ENCODE measurements around the gene TAS2R60.
"Not testable (repeated sequence)": the region's sequence is repeated elsewhere in the genome, so short reads cannot be mapped to it uniquely, and the experiment has no call there.

Gene TAS2R60

DNA sequence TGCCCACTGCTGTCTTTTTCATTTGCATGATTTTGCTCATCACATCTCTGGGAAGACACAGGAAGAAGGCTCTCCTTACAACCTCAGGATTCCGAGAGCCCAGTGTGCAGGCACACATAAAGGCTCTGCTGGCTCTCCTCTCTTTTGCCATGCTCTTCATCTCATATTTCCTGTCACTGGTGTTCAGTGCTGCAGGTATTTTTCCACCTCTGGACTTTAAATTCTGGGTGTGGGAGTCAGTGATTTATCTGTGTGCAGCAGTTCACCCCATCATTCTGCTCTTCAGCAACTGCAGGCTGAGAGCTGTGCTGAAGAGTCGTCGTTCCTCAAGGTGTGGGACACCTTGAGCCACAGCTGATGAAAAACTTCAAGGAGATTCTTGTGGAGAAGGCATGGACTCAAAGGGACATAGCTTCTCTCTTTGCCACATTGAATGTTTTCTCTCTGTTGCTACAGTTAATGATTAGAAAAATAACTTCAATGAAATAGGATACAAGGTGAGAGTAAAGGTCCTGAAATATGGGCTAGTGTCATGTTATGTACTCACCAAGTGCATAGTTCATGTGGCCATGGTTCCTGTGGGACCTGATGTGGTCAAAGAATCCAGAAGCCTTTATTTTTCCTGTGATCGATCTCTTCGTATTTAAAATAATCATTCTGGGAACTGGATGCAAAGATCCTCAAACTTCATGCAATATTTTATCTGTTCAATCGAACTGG is 970 bp downstream of the TAS2R60 start:
- DNase-seq (ENCODE audit: low read depth): no peak

GRCh38 chr7:143444785-143445184 is 1.5 kb downstream of the TAS2R60 start:
- no peak for DNase-seq (ENCODE audit: low read depth)

DNA sequence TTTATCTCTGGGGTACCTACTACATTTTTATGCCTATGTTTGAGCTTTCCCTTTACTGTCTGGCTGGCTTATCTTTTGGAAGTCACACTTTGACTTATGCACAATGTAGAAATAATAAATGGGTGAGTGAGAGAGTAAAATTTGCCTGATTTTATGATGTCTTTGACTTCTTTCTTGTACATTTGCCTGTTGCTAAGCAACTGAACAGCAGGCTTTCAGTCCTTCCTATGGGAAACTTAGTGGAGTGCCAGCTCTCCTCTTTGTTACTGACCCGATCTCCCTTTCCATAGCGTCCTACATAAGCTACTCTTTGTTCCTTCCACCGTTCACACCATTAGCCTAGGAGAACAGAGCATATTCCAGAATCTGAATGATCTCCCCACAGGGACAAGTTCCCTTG is 4.2 kb downstream of the TAS2R60 start:
- DNase-seq (ENCODE audit: low read depth): no peak

DNA sequence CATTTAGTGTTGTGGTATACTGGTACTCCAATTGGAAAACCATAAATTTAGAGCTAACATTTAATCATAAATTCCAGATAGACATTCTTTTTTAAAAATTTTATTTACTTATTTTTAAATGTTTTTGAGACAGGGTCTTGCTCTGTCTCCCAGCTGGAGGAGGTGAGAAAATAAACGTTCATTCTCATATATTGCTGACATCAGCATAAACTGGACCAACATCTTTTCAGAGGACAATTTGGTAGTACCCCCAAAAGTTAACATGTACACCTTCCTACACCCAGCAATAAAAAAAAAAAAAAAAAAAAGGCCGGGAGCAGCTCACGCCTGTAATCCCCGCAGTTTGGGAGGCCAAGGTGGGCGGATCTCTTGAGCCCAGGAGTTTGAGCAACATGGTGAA is 5.2 kb downstream of the TAS2R60 start:
- no peak for DNase-seq (ENCODE audit: low read depth)

DNA sequence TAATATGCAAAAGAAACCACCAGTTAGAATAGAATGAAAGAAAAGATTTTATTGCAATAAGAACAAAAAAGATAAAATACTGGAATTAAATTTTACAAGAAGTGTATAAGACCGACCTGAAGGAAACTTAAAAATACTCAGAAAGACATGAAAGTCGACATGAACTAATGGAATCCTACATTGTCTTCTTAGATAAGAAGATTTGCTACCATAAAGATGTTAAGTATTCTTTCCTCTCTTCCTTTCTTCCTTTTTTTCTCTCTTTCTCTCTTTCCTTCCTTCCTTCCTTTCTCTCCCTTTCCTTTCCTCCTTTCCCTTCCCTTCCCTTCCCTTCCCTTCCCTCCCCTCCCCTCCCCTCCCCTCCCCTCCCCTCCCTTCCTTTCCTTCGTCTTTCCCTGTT is 6.5 kb downstream of the TAS2R60 start:
- no peak for DNase-seq (ENCODE audit: low read depth)

GRCh38 chr7:143451122-143451521 is 7.9 kb downstream of the TAS2R60 start:
- DNase-seq (ENCODE audit: low read depth): no peak

DNA sequence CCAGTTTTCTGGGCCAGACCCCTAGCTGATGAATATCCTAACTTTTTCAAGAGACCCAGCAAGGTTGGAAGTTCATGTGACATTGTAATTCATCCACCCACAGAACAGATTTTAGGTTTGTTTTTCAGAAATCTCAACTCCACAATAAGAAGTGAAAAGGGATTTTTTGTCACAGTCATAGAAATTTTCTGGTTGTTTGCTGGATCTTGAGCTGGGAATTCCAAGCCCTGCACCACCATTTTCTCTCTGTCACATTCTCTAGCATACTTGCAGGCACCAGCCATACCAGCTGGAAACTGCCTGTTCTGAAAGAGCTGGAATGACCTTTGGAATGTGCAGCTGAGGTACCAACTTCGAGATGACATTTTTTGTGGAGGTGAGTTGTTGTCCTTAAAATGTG is 8.5 kb downstream of the TAS2R60 start:
- no peak for DNase-seq (ENCODE audit: low read depth)

GRCh38 chr7:143452495-143452894 is 9.2 kb downstream of the TAS2R60 start:
- no peak for DNase-seq (ENCODE audit: low read depth)

DNA sequence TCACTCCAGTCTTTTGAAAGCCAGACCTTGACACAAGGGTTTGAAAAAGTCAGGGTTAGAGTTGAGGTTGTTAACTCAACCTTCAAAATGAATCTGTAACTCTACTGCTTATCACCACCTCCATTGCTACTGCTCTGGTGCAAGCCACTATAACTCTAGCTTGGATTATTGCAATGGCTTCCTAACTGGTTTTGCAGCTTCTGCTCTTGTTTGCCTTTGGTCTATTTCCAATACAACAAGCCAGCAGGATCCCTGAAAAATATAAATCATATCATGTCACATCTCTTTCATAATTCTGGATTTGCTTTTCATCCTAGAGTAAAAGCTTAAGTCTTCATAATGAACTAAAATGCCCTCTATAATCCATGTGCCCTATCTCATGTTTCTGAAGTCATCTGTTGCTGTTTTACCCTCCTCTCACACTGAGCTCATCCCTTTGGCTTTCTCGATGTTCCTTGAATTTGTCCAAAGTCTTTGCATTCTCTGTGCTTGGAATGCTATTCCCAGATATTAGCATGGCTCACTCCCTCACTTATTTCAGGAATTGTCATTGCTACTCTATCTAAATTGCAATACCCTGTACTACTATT is 10.9 kb downstream of the TAS2R60 start:
- DNase-seq (ENCODE audit: low read depth): no peak

DNA sequence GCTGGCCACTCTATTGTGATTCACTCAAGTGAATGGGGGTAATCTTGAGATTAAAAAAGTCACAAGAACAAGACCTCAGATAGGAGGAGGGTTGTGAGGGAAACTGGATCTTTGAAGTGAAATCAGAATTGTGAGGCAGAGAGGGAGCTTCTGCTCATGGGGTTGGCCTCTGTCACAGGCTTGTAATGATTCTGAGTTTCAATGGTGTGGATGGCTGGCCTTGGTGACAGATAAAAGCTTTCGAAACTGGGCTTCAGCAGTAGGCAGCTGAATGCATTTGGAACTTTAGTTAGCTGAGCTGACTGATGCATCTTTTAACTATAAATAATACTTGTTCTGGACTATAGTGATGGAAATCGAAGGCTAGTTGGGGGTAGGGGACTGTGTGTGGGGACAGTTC is 12.2 kb downstream of the TAS2R60 start:
- no peak for DNase-seq (ENCODE audit: low read depth)

GRCh38 chr7:143455942-143456341 is 12.7 kb downstream of the TAS2R60 start:
- DNase-seq (ENCODE audit: low read depth): no peak

DNA sequence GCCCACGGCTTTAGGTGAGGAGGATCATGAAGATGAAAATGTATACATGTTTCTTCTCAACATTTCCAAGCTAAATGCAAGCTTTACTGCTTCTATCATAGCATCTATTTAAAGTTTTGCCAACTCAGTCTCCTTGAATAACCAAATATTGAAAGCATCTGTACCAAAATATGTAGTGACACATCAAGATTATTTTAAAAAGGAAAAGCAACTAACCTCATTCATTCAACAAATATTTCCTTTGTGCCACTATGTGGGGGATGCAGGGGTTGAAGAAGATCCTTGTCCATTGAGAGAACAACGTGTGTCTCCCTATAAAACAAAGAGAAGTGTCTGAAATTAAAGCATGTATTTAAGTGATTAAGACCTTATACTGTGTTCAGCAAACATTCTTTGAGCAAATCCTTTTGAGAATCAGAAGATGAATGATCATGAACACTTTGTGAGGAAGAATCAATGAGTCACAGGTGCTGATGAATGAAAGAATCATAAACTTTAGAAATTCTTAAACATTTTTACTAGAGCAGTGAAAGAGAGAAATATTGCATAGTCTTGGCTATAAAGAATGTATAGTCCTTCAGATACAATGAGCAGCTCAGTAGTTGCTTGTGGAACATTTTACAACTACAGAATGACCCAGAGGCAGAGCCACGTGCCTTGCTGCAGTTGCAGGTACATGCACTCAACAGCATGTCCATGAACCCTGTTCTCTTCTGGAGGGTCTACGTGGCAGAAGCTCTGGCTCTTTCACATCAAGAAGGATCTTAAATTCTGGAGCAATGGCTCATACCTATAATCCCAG is 13.9 kb downstream of the TAS2R60 start:
- DNase-seq (ENCODE audit: low read depth): no peak

- no peak for DNase-seq (ENCODE audit: low read depth)
These were observed 15.0 kb downstream of the TAS2R60 start for GRCh38 chr7:143458263-143458662.

GRCh38 chr7:143458681-143459080 is 15.4 kb downstream of the TAS2R60 start:
- DNase-seq (ENCODE audit: low read depth): no peak

- DNase-seq (ENCODE audit: low read depth): no peak
These were observed 16.1 kb downstream of the TAS2R60 start for GRCh38 chr7:143459359-143459758.

DNA sequence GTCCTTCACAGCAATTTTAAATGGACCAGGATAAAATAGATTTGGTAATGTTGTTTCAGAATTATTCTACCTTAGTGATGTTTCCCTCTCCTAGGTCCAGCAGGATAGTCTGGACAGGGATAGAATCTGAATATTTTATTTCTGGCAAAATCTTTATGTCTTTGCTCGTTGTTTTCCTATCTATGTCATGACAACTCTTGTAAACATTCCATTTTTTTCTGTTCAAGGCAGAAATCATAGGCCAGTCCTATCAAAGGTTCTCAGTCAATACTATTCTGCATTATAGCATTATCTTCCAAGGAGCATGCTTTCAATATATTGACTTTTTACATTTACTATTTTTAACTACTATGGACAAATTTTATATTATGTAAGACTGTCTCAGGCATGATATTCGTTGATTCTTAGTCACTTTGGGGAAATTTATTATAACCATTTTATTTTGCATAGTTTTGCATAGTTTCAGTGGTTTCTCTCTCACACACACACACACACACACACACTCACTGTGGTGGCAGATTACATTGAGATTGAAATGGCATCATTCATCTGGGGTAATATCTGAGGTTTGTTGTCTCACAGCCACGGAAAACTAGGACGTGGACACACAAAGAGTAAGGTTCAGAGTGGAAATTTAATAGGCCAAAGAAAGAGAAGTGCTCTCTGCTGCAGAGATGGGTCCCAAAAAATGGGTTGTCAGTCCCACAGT is 17.2 kb downstream of the TAS2R60 start:
- DNase-seq (ENCODE audit: low read depth): no peak

- DNase-seq (ENCODE audit: low read depth): no peak
These were observed 18.8 kb downstream of the TAS2R60 start for GRCh38 chr7:143462045-143462444.

DNA sequence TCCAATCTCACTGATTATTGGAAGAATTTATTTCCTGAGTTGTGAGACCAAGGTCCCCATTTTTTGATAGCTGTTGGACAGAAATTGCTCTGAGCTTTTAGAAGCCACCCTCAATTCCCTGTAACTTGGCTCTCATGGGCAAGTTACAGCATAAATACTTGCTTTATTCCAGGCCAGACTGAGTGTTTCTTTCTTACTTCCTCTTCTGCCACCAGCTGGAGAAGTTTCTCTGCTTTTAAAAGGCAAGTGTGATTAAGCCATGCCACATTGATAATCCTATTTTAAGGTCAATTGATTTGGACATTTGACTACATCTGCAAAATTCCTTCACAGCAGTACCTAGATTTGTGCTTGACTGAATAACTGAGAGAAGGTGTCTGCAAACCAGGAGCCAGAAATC is 20.3 kb downstream of the TAS2R60 start:
- no peak for DNase-seq (ENCODE audit: low read depth)

- DNase-seq (ENCODE audit: low read depth): no peak
These were observed 20.7 kb downstream of the TAS2R60 start for GRCh38 chr7:143463957-143464356.

GRCh38 chr7:143467724-143468123 is 24.5 kb downstream of the TAS2R60 start:
- no peak for DNase-seq (ENCODE audit: low read depth)

DNA sequence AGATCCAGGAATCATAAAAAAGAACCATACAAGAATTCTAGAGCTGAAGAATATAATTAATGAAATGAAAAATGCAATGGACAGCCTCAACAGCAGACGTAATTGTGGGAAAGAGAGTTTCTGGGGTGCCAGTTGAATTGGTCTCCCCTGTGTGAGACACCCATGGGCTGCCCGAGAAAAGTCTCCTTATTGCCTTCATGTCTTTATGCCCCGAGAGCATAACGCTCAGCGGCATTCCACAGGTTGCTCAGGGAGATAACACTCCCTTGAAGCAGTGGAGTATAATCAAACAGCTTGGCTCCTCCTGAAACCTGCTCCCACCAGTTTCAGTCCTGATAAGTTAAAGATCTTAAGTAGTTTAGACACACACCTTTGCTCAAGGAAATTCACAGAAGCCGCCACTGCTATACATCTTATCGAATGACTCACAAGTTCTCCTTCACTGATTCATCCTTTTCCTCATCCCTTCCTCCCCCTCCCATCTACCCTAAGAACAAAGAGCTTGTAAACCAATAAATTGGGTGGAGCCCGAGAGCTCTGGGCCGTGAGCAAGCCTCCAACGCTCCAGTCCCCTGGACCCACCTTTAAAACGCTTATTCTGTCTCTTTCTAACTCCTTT is 28.9 kb downstream of the TAS2R60 start:
- DNase-seq (ENCODE audit: low read depth): not testable (repeated sequence)

- DNase-seq (ENCODE audit: low read depth): no peak
These were observed 34.4 kb downstream of the TAS2R60 start, which contains the start of gene TAS2R41 for GRCh38 chr7:143477501-143478150. TAS2R41 (plus strand) TSS chr7:143477873; CDS start chr7:143477873, 0 bp downstream.
